Inflammatory macrophage treated with lipopolysaccharide for 1 hour (primary cell): Measurements from ENCODE around the gene DOCK7.
"Not testable (repeated sequence)": the region's sequence is repeated elsewhere in the genome, so short reads cannot be mapped to it uniquely, and the experiment has no call there.

ENCODE experiments used
- DNase-seq, 2 donors: peaks; one replicate each; pipeline ENCODE4 v3.0.0-alpha.2; 2020 to 2022

DOCK7 gene

DNA sequence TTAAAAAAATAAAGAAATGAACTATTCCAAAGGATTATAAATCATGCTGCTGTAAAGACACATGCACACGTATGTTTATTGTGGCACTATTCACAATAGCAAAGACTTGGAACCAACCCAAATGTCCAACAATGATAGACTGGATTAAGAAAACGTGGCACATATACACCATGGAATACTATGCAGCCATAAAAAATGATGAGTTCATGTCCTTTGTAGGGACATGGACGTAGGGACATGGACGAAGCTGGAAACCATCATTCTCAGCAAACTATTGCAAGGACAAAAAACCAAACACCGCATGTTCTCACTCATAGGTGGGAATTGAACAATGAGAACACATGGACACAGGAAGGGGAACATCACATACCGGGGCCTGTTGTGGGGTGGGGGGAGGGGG is 160.8 kb downstream of the DOCK7 start:
- DNase-seq, result not testable (repeated sequence)

DNA sequence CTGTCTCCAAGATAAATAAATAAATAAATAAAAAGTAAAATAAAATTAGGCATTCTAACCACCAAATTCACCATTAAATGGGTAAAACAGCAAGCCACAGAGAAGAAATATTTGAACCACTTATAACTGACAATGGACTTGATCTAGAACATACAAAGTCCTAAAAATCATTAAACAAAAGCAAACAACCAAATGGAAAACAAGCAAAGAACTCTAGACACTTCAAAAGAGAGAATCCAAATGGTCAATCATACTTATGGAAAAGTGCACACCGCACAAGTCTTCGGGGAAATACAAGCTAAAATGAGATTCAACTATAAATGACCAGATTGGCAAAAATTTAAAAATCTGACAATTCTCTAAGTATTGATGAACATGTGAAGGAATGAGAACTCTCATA is 164.3 kb downstream of the DOCK7 start:
- DNase-seq, result no peak

DNA sequence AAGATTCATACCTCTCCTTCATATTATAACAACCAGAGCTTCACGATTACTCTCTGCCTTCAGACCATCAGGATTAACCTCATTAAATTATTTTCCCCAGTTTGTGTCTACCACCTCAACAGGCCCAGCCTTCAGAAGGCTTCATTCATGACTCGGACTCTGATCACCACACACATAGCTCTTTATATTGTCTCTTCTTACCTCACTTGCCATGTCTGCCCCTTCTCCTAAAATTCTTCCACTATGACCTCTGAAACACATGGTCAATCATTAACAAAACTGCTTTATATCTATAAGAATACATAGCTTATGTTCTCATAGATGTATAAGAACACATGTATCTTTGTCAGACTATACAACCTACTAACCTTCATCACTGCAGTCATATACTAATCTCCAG is 171.6 kb downstream of the DOCK7 start:
- DNase-seq, result no peak

DNA sequence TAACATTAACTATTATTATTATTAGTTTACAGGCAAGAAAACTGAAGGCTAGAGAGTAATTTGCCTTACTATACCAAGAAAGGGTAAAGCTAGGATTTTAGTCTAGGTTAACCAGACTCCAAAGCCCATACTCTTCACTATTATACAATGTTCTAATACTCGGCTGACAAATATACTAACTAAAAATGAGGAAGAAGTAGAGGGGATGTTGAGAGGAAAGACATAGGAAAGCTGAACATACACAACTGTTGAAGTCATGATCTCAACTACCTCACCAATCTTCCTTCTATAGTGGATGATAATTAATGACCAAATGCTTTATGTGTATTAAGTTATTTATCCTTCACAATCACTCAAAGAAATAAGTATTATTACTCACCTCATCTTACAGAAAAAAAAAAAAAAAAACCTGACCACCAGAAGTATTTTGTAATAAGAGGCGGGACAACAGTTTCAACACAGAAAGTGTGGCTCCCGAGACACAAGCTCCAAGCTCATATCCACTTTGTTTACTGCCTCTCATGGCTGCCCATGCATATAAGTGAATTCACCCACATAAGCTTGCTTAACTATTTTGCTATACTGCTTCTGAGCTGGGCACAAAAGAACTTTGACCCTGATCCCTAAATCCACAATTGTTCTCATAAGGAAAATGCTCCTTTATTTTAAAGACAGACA is 173.3 kb downstream of the DOCK7 start:
- peak; percentile 61 to 66 for DNase-seq

DNA sequence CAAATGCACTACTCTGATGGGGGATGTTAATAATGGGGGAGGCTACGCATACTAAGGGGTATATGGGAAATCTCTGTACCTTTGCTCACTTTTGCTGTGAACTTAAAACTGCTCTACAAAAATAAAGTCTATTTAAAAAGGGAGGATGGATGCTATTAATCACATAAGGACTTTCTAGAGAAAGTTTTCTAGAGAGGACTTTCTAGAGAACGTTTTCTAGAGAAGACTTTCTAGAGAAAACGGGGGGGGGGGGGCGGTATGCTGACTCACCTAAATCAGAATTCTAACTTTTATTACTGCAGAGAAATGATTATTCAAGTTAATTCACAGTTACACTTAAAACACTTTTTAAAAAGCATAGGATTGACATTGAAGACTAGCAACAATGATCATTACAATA is 175.2 kb downstream of the DOCK7 start:
- DNase-seq, result no peak

DNA sequence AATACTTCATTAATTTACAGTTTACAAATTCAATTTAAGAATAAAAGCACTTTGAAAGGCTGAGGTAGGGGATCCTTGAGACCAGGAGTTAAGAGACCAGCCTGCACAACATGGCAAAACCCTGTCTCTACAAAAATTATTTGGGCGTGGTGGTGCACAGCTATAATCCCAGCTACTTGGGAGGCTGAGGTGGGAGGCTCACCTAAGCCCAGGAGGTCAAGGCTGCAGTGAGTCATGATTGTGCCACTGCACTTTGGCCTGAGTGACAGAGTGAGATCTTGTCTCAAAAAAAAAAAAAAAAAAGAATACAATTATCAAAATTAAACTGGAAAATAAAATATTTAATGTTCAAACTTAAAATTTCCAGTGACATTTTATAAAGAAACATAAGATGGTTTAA is 179.2 kb downstream of the DOCK7 start:
- no peak for DNase-seq

DNA sequence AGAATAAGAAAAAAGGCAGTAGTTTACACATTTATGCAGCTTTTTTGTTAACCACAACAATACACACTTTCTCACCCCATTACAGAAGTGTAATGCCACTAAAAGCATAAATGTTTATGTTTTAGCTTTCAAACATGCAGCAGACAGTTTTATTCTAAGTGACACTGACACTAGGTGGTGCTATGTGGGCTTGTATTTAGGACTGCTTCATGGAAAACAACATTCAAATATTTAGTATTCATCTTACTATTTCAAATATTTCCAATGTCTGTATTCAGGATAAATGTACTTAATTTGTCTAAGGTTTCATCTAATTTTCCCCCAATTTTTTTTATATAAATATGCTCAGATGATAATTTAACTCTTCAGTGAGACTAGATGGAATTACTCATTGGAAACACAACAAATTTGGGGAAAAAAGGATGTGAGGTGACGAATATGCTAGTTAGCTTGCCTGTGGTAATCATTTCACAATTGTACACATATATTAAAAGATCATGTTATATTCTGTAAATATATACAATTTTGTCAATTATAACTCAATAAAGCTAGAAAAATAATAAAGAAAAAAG is 179.9 kb downstream of the DOCK7 start:
- DNase-seq, result peak; percentile 28 to 66

DNA sequence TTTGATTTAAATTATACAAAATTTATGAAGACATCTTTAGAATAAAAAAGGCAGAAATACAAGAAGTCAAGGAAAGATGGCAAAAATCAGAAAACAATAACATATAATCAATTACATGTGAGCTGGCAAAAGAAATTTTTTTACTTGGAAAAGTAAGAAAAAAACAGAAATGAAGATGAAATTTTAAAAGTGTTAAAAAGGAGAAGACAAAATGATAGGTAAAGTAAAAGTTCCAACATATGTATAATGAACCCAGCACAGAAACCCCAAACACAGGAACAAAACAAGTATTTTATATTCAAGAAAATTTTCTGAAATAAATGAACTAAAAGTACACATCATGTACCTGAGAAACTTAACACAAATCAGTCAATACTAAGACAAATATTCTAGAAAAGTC is 188.0 kb downstream of the DOCK7 start:
- no peak for DNase-seq

DNA sequence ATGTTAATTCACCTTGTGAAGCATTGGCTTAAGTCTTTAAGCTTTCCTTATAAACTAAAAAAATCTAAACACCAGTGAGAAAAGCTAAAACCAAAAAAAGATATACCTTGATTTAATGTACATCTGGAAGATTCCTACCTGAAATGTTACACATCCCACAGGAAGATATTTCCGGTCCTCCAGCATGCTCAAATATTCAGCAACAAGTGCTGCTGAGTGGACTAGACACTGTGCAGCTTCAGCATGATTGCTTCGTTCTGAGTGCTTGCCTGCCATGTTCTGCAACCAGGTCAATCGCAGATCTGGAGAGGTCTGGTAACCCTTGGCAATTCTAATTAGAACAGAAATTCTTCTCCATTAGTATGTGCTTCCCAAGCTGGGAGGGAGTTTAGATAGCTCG is 194.0 kb downstream of the DOCK7 start:
- no peak for DNase-seq

DNA sequence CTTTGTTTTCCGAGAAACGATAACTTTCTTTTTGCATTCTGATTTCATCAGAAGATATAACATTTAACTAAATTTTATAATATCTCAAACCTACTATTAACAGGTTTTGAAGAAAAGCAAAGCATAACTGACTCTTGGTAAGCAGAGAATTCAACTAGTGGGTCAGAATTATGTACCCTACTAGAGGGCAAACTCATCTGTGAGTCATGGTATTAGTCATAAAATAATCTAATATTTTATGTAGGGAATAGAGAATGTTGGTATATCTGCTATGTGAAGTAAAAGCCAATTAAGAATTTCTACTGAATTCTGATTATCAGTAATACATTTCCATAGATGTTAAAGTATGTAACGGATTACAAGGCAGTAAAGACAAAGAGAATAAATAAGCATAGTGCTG is 194.5 kb downstream of the DOCK7 start:
- DNase-seq, result no peak

DNA sequence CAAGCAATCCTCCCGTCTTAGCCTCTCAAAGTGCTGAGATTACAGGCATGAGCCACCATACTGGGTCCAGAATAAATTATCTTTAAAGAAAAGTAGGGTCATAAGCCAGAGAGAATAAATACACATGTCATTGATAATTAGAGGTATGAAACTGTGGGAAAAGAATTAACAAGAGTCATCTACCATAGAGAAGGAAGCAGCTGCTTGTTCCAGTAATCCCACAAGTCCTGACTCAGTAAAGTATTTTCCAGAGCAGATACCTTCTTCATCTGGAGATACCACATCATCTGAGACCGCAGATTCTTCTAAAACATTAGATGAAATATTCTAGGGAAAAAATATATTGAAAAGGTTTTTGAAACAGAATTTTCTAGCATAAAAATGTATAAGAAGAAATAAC is 195.7 kb downstream of the DOCK7 start:
- DNase-seq, result no peak

DNA sequence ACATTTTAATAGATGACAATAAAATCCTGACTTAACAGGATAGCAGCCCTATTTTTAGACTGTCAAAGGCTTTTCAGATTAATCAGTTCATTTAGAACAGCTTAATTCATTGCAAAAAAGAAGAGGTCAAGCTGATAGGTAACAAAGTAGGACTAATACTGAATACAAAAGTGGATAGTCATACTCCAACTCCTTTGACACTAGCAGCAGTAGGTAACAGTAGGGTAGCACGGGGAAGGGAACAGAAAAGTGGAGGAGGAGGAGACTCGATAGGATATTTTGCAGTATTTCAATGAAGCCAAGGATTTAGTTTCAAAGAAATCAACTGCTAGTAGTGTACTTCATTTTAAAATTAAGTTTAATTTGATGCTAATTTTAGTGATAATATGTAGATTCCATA is 200.2 kb downstream of the DOCK7 start:
- DNase-seq, result no peak

DNA sequence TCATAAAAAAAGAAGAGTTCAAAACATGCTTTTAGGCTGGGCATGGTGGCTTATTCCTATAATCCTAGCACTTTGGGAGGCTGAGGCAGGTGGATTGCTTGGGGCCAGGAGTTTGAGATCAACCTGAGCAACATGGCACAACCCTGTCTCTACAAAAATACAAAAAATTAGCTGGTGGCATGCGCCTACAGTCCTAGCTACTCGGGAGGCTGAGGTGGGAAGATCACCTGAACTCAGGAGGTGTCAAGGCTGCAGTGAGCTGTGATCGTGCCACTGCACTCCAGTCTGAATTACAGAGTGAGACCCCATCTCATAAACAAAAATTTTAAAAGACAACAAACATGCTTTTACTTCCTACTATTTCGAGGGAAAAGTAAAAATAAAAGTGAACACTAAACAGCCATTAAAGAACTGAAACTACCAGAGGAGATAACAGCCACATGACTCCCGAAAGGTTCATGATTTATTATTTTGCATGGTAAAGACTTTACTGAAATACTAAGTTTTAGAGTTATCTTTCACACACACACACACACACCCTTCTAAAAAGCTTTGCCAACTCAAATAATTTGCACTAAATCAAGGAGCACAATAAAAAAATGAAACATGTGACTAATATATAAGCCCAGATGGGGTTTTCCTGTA is 203.2 kb downstream of the DOCK7 start:
- DNase-seq, result no peak

DNA sequence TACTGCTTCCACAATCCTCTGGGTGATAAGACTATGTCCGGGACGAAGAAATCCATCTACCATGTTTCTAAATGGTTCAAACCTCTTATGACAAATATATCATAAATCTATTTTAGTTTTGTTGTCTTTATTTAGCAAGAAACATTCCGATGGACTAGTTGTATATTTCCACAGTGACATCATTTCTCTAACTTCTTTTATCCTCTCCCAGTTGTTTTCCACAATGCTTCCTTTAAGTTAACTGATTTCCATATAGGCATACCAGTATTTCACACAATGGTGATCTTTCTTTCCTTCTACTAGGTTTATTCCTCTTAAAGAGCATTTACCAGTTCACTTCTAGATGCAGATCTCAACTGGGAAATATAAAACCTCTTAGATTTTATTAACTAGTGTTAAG is 206.5 kb downstream of the DOCK7 start:
- DNase-seq, result no peak

DNA sequence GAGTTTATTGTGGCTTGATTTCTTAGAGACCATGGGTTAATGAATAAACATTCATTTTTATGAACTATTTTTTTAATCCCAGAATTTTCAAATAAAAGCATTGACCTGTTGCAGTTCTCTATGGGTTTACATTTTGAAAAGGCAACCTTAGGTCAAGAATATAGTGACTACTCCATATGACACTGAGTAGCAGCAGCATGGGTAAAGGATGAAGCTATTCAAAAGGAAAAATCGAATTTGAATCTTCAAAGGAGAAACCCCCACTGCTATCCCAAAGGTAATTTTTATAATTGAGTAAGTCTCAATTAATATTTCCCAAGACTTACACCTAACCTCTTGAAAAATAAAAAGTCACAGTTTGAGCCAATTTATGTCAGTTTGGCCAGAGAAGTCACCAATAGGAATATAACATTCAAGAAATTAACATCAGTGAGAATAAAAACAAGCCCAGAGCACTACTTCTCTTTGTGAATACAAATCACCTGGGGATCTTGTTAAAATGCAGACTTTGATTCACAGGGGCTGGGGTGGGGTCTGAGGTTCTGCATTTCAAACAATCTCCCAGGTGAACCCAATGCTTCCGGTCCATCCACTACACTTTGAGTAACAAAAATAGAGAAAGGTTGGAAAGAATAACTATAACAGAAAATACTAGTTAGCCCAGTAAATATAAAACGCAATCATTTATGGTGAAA is 211.5 kb downstream of the DOCK7 start:
- DNase-seq, result no peak

DNA sequence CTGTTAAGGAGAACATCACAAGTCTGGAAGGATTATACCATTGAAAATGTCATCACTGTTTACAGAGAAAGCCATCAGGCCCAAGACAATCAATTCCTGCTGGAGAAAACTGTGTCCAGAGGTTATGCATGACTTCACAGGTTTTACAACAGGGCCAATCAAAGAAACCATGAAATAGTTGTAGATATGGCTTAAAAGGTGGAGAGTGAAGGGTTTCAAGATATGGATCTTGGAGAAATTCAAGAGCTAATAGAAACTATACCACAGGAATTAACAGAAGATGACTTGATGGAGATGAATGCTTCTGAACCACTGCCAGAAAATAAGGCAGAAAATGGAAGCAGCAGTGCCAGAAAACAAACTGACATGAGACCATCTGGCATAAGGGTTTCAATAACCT is 221.1 kb downstream of the DOCK7 start:
- DNase-seq, result no peak

DNA sequence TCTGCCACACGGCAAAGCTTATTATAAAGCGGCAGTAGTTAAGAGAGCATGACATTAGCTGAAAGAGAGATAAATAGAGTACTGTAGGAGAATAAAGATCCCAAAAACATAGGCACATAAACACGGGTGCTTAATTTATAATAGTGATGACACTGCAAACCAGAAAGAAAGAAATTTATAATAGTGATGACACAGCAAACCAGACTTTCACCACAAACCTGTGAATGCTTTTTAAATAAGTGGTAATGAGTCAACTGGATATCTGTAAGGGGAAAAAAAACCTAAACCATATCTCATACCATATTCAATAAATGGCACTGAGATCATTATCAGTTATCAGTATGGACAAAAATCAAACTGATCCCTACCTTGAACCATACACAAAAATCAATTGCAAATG is 225.8 kb downstream of the DOCK7 start:
- no peak for DNase-seq

DNA sequence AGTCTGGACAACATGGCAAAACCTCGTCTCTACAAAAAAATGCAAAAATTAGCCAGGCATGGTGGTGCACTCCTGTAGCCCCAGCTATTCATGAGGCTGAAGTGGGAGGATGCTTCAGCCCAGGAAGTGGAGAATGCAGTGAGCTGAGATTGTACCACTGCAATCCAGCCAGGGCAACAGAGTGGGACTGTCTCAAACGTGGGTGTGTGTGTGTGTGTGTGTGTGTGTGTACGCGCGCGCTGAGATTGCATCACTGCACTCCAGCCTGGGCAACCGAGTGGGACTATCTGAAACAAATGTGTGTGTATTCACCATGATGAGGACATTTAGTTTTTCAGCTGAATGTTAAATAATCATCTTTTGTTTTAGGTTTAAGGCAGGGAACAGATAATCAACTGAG is 230.2 kb downstream of the DOCK7 start:
- DNase-seq, result no peak

DNA sequence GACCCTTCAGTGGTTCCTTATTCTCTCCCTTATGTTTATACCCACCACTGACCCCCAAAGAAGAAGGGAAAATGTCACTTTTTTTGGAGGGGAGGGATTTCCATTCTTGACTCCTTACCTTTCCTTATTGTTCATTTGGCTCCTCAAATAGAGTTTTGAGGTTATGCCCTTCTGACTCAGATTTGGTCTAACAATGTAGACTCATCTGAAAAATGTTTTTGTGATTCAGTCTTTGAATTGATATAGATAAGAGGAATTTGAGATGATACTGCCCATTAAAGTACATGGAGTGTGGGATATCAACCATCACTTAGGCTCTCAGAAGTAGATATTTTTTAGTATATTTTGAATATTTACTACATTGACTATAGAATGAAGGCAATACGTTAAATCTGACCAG is 235.2 kb downstream of the DOCK7 start:
- no peak for DNase-seq

DNA sequence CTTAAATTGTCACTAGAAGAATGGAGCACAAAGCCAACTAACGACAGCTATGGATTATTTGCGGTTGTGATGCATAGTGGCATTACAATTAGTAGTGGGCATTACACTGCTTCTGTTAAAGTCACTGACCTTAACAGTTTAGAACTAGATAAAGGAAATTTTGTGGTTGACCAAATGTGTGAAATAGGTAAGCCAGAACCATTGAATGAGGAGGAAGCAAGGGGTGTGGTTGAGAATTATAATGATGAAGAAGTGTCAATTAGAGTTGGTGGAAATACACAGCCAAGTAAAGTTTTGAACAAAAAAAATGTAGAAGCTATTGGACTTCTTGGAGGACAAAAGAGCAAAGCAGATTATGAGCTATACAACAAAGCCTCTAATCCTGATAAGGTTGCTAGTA is 237.9 kb downstream of the DOCK7 start:
- DNase-seq, result no peak

DNA sequence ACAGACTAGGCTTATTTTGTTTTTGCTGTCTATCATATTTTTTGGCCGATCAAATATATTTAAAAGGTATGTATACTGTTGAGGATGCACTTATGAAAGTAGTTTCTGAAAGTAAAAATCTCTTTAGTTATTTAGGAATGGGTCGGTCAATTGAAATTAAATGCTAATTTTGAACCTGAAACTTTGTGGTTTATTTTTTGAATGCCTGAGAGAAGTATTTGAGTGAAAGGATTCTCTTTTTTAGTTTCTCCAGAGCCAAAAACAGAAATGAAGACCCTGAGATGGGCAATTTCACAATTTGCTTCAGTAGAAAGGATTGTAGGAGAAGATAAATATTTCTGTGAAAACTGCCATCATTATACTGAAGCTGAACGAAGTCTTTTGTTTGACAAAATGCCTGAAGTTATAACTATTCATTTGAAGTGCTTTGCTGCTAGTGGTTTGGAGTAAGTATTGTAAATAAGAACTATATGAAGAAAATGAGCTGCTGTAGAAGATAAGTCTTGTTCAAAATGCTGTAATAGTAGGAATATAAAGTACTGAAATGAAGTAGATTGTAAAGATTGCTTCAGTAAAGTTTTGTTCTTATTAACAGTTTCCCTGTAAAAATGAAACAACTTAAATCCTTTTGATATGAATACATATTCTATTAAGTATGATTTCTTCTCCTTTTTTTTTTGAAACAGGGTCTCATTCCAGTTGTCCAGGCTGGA is 239.8 kb downstream of the DOCK7 start:
- no peak for DNase-seq

DNA sequence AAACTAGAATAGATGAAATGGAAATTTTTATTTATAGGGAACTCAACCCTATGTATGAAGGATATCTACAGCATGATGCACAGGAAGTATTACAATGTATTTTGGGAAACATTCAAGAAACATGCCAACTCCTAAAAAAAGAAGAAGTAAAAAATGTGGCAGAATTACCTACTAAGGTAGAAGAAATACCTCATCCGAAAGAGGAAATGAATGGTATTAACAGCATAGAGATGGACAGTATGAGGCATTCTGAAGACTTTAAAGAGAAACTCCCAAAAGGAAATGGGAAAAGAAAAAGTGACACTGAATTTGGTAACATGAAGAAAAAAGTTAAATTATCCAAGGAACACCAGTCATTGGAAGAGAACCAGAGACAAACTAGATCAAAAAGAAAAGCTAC is 243.5 kb downstream of the DOCK7 start:
- DNase-seq, result no peak

DNA sequence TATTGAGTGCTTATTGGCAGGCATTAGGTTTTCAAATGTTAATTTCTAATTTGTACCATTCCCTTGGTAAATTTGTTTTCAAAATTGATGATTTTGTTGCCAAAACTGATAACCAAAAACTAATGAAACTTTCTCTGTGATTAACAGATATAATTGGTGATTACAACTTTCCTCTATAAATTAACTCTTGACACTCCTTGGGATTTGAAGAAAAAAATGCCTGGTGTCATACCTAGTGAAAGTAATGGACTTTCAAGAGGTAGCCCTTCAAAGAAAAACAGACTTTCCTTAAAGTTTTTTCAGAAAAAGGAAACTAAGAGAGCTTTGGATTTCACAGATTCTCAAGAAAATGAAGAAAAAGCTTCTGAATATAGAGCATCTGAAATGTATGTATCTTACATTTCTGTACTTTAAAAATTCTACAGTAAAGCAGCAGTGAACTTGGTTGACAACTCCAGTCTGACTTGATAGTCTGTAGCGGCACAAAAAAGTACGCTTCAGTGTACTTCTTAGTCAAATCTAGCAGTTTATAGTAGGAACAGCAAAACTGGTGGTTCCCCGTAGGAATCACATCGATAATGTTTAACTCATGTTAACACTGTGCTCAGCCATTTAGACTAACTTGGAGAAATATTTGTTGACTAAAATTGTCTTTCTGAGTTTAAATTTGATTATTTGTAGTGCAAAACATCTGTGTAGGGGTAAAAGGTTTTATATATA is 248.4 kb downstream of the DOCK7 start:
- DNase-seq, result no peak
